Liver (tissue), 3 donors: ENCODE measurements around the gene KIAA0825.

Experiments used
- JUND ChIP-seq, 2 donors: IDR thresholded peaks; 2 replicates each; pipeline ENCODE4 v1.6.1; 2016; ENCODE audit warnings: antibody characterized with exemption in 2 of 2
- SP1 ChIP-seq: IDR thresholded peaks from 2 replicates; pipeline ENCODE4 v1.6.1; 2018; ENCODE audit warnings: antibody characterized with exemption, mild to moderate bottlenecking
- TF ChIP-seq, protein P1 (sequence below): fragments of 150-350 bp; IDR thresholded peaks from 2 replicates; pipeline ENCODE4 v1.5.1; 2017; ENCODE audit warnings: improper control_type of control experiment, low read depth, low read length; ENCODE audit not compliant: missing input control
- TF ChIP-seq, protein P2 (sequence below): IDR thresholded peaks from 2 replicates; pipeline ENCODE4 v1.6.1; 2016; ENCODE audit warnings: antibody characterized with exemption
- donor health status: healthy.
- donor health status: healthy.

DNA sequence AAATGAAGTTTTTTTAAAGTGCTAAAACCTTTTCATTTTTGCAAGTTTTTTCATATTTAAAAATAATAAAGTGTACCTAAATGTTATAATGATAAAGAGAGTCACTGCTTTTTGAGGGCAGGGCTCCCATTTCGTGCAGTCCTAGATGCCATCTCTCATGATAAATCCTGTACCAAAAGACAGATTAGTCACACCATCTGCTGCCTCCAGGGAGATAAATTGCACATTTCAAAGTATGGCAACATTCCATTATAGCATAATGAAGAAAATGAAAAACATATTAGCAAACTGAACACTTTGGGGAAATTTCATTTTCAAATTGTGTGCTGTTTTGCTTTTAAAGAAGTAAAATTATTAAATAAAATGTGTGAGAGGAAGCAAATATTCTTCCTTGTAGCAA lies 257.2 kb downstream of the KIAA0825 start:
- TF ChIP-seq SP1, result no peak
- TF ChIP-seq, protein P1, sequence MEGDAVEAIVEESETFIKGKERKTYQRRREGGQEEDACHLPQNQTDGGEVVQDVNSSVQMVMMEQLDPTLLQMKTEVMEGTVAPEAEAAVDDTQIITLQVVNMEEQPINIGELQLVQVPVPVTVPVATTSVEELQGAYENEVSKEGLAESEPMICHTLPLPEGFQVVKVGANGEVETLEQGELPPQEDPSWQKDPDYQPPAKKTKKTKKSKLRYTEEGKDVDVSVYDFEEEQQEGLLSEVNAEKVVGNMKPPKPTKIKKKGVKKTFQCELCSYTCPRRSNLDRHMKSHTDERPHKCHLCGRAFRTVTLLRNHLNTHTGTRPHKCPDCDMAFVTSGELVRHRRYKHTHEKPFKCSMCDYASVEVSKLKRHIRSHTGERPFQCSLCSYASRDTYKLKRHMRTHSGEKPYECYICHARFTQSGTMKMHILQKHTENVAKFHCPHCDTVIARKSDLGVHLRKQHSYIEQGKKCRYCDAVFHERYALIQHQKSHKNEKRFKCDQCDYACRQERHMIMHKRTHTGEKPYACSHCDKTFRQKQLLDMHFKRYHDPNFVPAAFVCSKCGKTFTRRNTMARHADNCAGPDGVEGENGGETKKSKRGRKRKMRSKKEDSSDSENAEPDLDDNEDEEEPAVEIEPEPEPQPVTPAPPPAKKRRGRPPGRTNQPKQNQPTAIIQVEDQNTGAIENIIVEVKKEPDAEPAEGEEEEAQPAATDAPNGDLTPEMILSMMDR, result no peak
- no peak for TF ChIP-seq JUND (IDR thresholded peaks at IDR 0.05)
- TF ChIP-seq, protein P2, sequence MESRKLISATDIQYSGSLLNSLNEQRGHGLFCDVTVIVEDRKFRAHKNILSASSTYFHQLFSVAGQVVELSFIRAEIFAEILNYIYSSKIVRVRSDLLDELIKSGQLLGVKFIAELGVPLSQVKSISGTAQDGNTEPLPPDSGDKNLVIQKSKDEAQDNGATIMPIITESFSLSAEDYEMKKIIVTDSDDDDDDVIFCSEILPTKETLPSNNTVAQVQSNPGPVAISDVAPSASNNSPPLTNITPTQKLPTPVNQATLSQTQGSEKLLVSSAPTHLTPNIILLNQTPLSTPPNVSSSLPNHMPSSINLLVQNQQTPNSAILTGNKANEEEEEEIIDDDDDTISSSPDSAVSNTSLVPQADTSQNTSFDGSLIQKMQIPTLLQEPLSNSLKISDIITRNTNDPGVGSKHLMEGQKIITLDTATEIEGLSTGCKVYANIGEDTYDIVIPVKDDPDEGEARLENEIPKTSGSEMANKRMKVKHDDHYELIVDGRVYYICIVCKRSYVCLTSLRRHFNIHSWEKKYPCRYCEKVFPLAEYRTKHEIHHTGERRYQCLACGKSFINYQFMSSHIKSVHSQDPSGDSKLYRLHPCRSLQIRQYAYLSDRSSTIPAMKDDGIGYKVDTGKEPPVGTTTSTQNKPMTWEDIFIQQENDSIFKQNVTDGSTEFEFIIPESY, result no peak
